GM21529 (cell line): Measurements from ENCODE around the gene ALDH1L1.

Experiments used
- ATAC-seq: cut with Tn5 transposase; IDR thresholded peaks from one replicate; pipeline ENCODE4 v1.9.1; 2021; ENCODE audit not compliant: unreplicated experiment

Gene ALDH1L1

DNA sequence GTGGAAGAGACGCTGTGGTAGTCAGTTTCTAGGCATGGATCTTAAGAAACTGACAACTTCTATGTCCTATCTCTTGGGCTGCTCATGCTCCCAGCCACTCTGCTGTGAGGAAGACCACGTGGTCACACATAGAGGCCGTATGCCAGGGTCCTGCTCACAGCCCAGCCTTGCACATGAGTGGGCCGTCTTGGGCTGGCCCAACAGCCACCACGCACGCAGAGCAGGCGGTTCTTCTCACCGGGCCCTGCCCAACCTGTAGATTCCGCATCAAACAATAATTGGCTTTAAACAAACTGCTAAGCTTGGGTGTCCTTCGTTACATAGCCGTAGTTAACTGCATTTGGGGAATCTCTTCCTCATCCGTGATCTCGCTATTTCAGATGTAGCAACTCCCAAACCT lies 122.5 kb downstream of the ALDH1L1 start:
- ATAC-seq: no peak

DNA sequence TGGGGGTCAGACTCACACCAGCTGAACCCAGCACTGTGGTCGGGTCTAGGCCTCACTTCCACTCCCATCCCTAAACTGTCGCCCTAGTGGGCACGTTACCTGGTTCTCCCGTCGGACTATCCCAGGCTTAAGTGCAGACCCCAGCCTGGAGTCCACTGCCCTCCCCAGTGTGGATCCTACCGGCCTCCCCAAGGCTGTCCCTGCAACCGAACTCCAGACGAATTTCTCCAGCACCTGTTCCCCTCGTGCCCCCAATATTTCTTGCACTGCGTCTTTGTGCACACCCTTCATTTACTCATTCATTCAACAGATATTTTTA lies 122.9 kb downstream of the ALDH1L1 start:
- no peak for ATAC-seq

DNA sequence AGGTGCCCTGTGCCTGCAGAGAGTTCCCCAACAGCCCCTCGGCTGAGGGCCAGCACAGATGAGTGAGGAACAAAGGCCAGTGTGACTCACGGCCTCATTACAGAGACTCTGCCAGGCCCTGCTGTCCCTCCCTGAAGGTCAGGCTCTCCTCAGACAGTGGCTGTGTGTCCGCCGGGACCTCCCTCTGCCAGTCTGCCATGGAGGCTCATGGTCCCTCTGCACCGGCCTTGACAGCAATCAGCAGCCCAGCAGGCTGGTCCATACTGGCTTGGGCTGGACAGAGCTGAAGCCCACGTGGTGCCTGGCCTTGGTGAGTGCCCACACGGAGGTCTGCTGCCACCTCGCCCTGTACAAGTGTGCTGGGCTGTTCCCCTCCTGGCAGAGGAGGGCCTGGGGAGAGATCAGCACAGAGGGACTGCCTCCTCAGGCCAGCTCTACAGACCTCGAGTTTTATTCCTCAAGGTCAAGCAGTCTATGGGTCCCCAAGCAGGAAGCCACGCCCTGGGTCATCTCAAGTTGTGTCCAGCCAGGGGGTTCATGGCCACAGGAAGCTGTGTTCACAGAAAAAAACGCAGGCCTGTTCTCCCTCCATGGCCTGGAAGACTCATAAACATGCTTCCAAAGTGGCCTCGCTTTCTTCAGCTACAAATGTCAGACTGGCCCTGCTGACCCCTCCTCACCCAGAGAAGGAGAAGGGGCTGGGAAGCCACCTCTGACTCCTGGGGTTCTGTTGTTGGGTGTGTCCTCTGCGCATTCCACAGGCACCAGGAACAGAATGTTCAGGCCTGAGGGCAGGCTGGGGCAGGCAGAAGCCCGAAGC lies 123.5 kb downstream of the ALDH1L1 start:
- ATAC-seq: no peak

DNA sequence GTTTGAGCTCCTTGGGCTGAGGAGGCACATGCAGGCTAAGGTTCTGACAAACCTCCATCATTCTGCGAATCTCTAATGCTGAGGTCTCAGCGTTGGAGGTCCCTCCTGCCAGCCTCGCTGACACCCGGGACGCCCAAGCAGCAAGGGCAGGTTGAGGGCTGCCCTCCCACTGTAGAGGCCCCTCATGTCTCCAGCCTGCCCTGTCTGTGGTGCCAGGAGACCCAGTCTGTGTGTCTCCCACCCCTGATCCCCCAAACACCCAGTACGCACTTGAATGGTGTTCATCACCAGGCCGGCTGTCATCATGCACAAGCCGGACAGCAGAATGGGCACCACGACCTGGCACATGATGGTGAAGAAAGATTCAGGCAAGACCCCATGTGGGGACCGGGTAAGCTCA lies 124.3 kb downstream of the ALDH1L1 start:
- no peak for ATAC-seq

DNA sequence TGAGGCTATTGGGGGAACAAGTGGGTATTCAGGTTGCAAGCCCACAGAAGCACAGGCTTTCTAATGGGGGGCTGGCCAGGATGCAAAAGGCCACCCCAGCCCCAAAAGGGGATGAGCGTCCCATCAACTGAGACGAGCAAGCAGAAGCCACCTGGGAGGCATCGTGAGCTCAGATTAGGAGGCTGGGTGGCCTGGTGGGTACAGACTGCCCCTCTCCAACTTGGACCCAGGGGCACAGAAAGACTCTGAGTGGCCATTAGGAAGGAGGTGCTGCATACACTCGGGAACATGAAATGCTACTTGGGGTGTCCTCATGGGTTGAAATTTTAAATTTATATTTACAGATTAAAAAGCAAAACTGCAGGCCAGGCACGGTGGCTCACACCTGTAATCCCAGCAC lies 125.5 kb downstream of the ALDH1L1 start:
- ATAC-seq: no peak

DNA sequence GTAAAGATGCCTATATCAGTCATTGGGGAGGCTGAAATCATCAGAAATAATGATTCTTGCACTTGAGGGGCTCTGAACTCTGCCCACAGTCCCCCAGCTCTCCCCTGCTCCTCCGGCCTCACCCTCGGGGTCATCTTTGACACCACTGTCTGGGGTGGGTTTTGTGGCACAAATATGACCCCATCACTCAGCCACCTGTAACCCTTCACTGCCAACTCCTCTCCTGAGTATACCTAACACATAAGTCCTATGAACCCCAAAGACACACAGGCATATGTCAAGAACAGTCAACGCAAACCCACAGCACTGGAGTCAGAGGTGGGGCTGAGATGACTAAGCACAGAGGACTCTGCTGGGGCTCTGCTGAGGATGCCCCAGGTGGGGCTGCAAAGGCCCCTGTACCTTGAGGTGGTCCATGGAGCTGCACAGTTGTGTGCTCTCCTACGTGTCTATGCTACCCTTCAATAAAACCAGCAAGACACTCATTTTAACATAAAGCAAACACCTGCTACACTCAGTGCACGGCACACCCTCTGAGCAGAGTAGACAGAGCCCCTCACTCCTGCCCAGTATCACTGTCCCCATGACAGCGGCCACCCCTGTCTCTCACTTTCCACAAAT lies 126.3 kb downstream of the ALDH1L1 start:
- ATAC-seq: no peak
